Esophagus squamous epithelium (tissue), 5 donors: ENCODE data around the gene SLC30A9. TPM values are rescaled to one million over a fixed set of nuclear protein-coding genes. Genes with fewer than 3 reads are reported as not detected.

Experiments
- DNase-seq: peaks from one replicate; lab custom pipeline; 2025; lab: John Stamatoyannopoulos, UW
- H3K27ac ChIP-seq, 4 donors: fragments of 200-600 bp; sonication (generic); one replicate each; pipeline ENCODE4 v1.5.1; 2016 to 2019; ENCODE audit warnings: mild to moderate bottlenecking in 1 of 4
- H3K27me3 ChIP-seq, 4 donors: fragments of 200-600 bp; sonication (generic); 1 replicate in 3 of 4; 2 replicates in 1 of 4; pipeline versions ENCODE4 v1.5.1 to v1.6.0; 2017 to 2021; ENCODE audit warnings: antibody characterized with exemption in 1 of 4
- H3K36me3 ChIP-seq, 3 donors: fragments of 200-600 bp; sonication (generic); one replicate each; pipeline ENCODE4 v1.5.1; 2016 to 2019
- H3K4me1 ChIP-seq, 3 donors: fragments of 200-600 bp; sonication (generic); one replicate each; pipeline ENCODE4 v1.5.1; 2017 to 2019
- H3K4me3 ChIP-seq, 4 donors: fragments of 200-600 bp; sonication (generic); 1 replicate in 3 of 4; 2 replicates in 1 of 4; pipeline ENCODE4 v1.5.1; 2016 to 2019; ENCODE audit warnings: mild to moderate bottlenecking in 2 of 4, moderate library complexity in 1 of 4
- H3K9me3 ChIP-seq, 3 donors: fragments of 200-600 bp; sonication (generic); one replicate each; pipeline ENCODE4 v1.5.1; 2016 to 2019
- CTCF ChIP-seq, 6 experiments: fragments of 450-650 bp in 4 of 6; fragments of 200-600 bp in 2 of 6; sonication (generic) in 2 of 6; IDR thresholded peaks; one replicate each; pipeline ENCODE4 v1.5.1; 2016 to 2019; ENCODE audit warnings: antibody characterized with exemption in 6 of 6, mild to moderate bottlenecking in 4 of 6, moderate library complexity in 4 of 6
- POLR2A ChIP-seq, 4 donors: fragments of 450-650 bp; IDR thresholded peaks; one replicate each; pipeline ENCODE4 v1.6.1; 2017; ENCODE audit warnings: antibody characterized with exemption in 4 of 4, mild to moderate bottlenecking in 4 of 4, moderate library complexity in 3 of 4
- WGBS, 2 donors: methylation state at CpG; one replicate each; pipeline ENCODE4 v1.1.5; 2018; 5-methylcytosine and 5-hydroxymethylcytosine counted together
- intact Hi-C: fragments of 100-400 bp; cut with DNase I; formaldehyde crosslinking; loops from one replicate; pipeline ENCODE4 v1.15.0; 2022
- total RNA-seq, 4 donors: library from RNA; depleted of rRNA; stranded (reverse); fragments of >200 nt; gene quantifications; one replicate each; pipeline ENCODE4 v1.1.0, GENCODE V29; 2016
- donor health status: DM: yes; HTN: yes; CAD: no.

The SLC30A9 gene
- total RNA-seq, 4 donors from 2014 or later, result 37.1 to 52.7 (median 46.4) TPM

GRCh38 chr4:41957634-41958033 lies 32.7 kb upstream of the SLC30A9 start:
- Histone ChIP-seq H3K27me3 (no peaks in the 10 kb centered on the region), H3K27ac (no peak overlapping the region), H3K4me1 (no peaks in the 10 kb centered on the region), H3K4me3 (no peak overlapping the region), H3K36me3 (peaks cover 0 to 37% (median 0%) of the 10 kb centered on the region in 3 donors), H3K9me3 (no peaks in the 10 kb centered on the region)
- intact Hi-C loops, result no loop called here
- TF ChIP-seq CTCF (IDR thresholded peaks at IDR 0.05), result peak in 1 of 6 experiments; percentile 34
- no peak for TF ChIP-seq POLR2A (IDR thresholded peaks at IDR 0.05)
- WGBS, 2 donors, result 31 to 40% methylated on average over 1 of the region's 1 CpG
- no peak for DNase-seq

GRCh38 chr4:41963105-41963504 lies 27.2 kb upstream of the SLC30A9 start:
- intact Hi-C loops, result no loop called here
- Histone ChIP-seq H3K4me3 (no peak overlapping the region), H3K4me1 (no peaks in the 10 kb centered on the region), H3K9me3 (no peaks in the 10 kb centered on the region), H3K36me3 (no peaks in the 10 kb centered on the region), H3K27ac (no peak overlapping the region), H3K27me3 (no peaks in the 10 kb centered on the region)
- no peak for DNase-seq
- peak in 3 of 6 experiments; percentile 20 to 30 (median 21) for TF ChIP-seq CTCF (IDR thresholded peaks at IDR 0.05)
- no peak for TF ChIP-seq POLR2A (IDR thresholded peaks at IDR 0.05)
- 91% methylated on average over 4 of the region's 4 CpGs; no CpG with 5 or more reads in 1 of the 2 donors for WGBS, 2 donors

- Histone ChIP-seq H3K4me3 (no peak overlapping the region), H3K4me1 (no peaks in the 10 kb centered on the region), H3K27me3 (no peaks in the 10 kb centered on the region), H3K27ac (no peak overlapping the region), H3K36me3 (no peaks in the 10 kb centered on the region), H3K9me3 (no peaks in the 10 kb centered on the region)
- no peak for DNase-seq
- intact Hi-C loops, result no loop called here
- TF ChIP-seq CTCF (IDR thresholded peaks at IDR 0.05), result no peak
- TF ChIP-seq POLR2A (IDR thresholded peaks at IDR 0.05), result no peak
- 85 to 97% methylated on average over 1 of the region's 1 CpG for WGBS, 2 donors
These were observed 25.9 kb upstream of the SLC30A9 start for GRCh38 chr4:41964401-41964800.

- Histone ChIP-seq H3K4me3 (no peak overlapping the region), H3K4me1 (no peaks in the 10 kb centered on the region), H3K9me3 (no peaks in the 10 kb centered on the region), H3K27me3 (no peaks in the 10 kb centered on the region), H3K27ac (no peak overlapping the region), H3K36me3 (no peaks in the 10 kb centered on the region)
- TF ChIP-seq POLR2A (IDR thresholded peaks at IDR 0.05), result no peak
- no peak for TF ChIP-seq CTCF (IDR thresholded peaks at IDR 0.05)
- intact Hi-C loops, result no loop called here
- 42 to 82% methylated on average over 2 of the region's 2 CpGs for WGBS, 2 donors
- no peak for DNase-seq
These were observed 22.9 kb upstream of the SLC30A9 start for GRCh38 chr4:41967392-41967791.

- Histone ChIP-seq H3K4me3 (no peak overlapping the region), H3K9me3 (no peaks in the 10 kb centered on the region), H3K36me3 (no peaks in the 10 kb centered on the region), H3K4me1 (no peaks in the 10 kb centered on the region), H3K27ac (no peak overlapping the region), H3K27me3 (no peaks in the 10 kb centered on the region)
- TF ChIP-seq CTCF (IDR thresholded peaks at IDR 0.05), result no peak
- TF ChIP-seq POLR2A (IDR thresholded peaks at IDR 0.05), result no peak
- intact Hi-C loops, result no loop called here
- no peak for DNase-seq
These were observed 20.7 kb upstream of the SLC30A9 start for GRCh38 chr4:41969671-41970070.
